Measurements from ENCODE around the gene LAMA4.

LAMA4 gene

DNA sequence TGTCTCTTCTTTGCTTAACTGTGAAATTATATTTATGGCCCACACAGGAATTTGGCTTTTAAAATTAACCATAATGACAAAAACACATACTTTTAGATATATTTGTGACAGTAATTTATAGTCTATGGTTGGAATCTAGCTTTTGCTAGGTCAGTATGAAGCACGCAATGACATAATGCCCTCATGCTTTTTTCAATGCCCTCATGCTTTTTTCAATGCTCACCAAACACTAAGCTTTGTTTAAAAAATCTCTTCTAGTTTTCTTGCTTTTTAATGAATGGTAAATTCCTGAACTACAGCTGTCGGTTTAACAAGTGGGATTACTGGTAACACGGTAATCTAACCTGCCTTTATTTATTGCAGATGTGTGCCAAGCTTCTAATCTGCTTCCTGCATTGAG is 187.8 kb downstream of the LAMA4 start:
- H3K27ac ChIP-seq: no peak overlapping the region
- TF ChIP-seq, protein P1, sequence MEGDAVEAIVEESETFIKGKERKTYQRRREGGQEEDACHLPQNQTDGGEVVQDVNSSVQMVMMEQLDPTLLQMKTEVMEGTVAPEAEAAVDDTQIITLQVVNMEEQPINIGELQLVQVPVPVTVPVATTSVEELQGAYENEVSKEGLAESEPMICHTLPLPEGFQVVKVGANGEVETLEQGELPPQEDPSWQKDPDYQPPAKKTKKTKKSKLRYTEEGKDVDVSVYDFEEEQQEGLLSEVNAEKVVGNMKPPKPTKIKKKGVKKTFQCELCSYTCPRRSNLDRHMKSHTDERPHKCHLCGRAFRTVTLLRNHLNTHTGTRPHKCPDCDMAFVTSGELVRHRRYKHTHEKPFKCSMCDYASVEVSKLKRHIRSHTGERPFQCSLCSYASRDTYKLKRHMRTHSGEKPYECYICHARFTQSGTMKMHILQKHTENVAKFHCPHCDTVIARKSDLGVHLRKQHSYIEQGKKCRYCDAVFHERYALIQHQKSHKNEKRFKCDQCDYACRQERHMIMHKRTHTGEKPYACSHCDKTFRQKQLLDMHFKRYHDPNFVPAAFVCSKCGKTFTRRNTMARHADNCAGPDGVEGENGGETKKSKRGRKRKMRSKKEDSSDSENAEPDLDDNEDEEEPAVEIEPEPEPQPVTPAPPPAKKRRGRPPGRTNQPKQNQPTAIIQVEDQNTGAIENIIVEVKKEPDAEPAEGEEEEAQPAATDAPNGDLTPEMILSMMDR (conservative IDR thresholded peaks at IDR 0.05): no peak
- TF ChIP-seq ZFX (IDR thresholded peaks at IDR 0.05): no peak

DNA sequence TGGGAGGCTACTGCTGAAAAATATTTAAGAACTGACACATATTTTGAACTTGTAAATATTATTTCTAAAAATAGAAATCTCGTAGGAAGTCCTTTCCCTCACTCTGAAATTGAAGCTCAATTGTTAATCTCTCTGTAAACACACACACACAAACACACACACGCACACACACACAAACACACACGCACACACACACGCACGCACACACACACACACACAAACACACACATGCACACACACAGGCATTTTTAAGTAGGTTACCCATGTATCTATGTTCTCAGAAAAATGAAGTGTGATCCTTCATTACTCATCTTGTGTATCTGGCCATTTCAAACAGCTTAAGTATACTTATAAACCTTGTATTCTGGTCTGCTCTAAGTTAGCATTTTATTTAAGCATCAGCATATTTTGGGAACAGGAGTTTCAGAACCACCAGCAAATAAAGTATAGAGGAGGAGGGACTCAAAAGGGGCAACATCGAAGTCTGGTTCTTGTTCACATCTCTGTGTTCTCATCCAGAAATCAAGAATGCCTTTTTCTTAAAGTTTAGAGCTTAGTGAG is 188.9 kb downstream of the LAMA4 start:
- no peak for TF ChIP-seq ZFX (IDR thresholded peaks at IDR 0.05)
- TF ChIP-seq, protein P1 (conservative IDR thresholded peaks at IDR 0.05): no peak
- H3K27ac ChIP-seq: no peak overlapping the region

DNA sequence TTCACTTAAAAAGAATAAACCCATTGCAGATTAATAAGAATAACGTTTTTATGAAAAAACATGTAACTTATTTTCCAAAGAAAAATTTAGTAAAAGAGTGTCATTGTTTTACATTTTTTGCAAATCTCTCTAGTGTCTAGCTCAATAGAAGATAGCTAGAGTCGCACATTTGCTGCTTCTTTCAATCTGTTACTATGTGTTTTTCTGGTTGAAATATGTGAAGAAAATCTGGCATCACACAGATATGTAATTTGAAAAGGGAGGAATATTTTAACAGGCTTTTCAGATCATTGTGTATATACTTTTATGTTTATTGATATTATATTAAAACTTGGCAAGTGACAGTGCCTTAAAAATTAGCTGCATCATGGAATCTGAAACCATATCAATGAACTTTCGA is 191.4 kb downstream of the LAMA4 start:
- no peak overlapping the region for H3K27ac ChIP-seq
- TF ChIP-seq, protein P1 (conservative IDR thresholded peaks at IDR 0.05): no peak
- TF ChIP-seq ZFX (IDR thresholded peaks at IDR 0.05): no peak

DNA sequence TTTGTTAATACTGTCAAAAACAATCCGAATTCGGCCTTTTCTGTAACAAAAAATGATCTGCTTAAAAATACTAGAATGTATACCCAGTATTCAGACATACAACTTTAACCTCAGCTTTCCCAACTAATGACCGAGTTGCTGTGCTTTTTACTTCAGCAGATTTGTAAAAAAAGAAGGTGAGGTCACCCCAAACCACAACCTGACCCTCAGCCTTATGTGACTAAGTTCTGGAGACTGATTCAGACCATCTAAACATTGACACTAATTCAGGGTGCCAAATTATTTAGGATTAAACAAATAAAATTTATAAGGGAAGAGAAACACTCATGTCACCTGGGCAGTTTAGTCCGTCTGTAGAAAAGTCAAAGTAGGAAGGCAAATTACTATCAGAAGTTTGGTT is 192.8 kb downstream of the LAMA4 start:
- TF ChIP-seq, protein P1 (conservative IDR thresholded peaks at IDR 0.05): no peak
- no peak for TF ChIP-seq ZFX (IDR thresholded peaks at IDR 0.05)
- H3K27ac ChIP-seq: no peak overlapping the region

All from C4-2B (cell line).